ENCODE measurements around the gene ZNF664. TPM values are rescaled to one million over a fixed set of nuclear protein-coding genes. Genes with fewer than 3 reads are reported as not detected.

ZNF664 gene
- total and polyA plus RNA-seq, 2 of the 4 experiments (the other 2 are of a cell fraction): 29.9 to 32.6 TPM

DNA sequence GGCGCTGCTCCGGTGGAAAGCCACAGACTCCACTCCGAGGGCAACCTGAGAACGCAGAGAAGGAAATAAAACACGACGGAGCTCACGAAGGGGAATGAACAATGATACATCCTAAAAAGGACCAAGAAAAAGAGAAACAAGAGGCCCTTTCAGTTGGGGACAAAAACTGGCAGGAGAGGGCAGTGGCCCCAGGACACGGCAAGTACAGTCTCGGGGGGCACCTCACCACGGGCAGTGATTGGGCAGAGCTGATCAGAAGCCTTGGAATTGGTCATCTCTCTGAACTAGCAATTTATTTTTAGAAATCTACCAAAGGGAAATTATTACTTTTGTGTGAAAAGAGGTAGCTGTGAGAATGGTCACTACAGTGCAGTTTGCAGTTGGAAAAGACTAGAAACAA is 28.3 kb upstream of the ZNF664 start:
- no peak overlapping the region for H2AFZ ChIP-seq (replicated peaks; ENCODE audit: low read length, poor library complexity)

More for the DNA sequence above, 28.3 kb upstream of the ZNF664 start:
- peaks cover 6% of the 10 kb centered on the region for H3K9me3 ChIP-seq (ENCODE audit: control insufficient read depth, insufficient read depth, low read length)
- no peak overlapping the region for H3K27ac ChIP-seq (ENCODE audit: insufficient read depth, low read length)
- H3K36me3 ChIP-seq (ENCODE audit: control insufficient read depth, insufficient read depth, low read length): peaks cover 42% of the 10 kb centered on the region
- H2AK5ac ChIP-seq (ENCODE audit: low read depth, low read length): no peak overlapping the region
- no peak overlapping the region for H4K91ac ChIP-seq (ENCODE audit: insufficient read depth, low read depth, low read length)
- H4K20me1 ChIP-seq (ENCODE audit: insufficient read depth, low read length): peaks cover 7% of the 10 kb centered on the region
- CTCF ChIA-PET: no interaction called here
- H2AK9ac ChIP-seq (replicated peaks; ENCODE audit: low read depth, low read length, poor library complexity): no peak overlapping the region
- peaks cover 13 to 52% of the 10 kb centered on the region in 2 experiments; a peak in 3 of 4 replicates for H3K79me1 ChIP-seq (ENCODE audit: low read depth in 1 of 2, low read length in 2 of 2)
- in situ Hi-C loops (cut with MboI; ENCODE audit: low sequenced_read_pairs) (no loop called here), dilution Hi-C loops (cut with HindIII; ENCODE audit: low sequenced_read_pairs, unreplicated experiment) (no loop called here), intact Hi-C loops (cut with micrococcal nuclease) (no loop called here)
- DNase-seq (no peak), ATAC-seq (ENCODE audit: low read depth) (no peak)
- H3K18ac ChIP-seq (ENCODE audit: low read depth, low read length): no peak overlapping the region
- no peak overlapping the region for H2BK5ac ChIP-seq (ENCODE audit: low read depth, low read length, poor library complexity, severe bottlenecking)
- peaks cover 22% of the 10 kb centered on the region; the same call in 1 of the 2 replicates for H3K9me1 ChIP-seq (ENCODE audit: insufficient read depth, low read length)
- POLR2A ChIA-PET (ENCODE audit: unreplicated experiment): no interaction called here
- no peak overlapping the region for H3K23ac ChIP-seq (ENCODE audit: low read depth, low read length)
- no TSS peak for BruUV-seq (replicated peaks)
- no peak overlapping the region for H2BK120ac ChIP-seq (ENCODE audit: low read depth, low read length)
- H3K4ac ChIP-seq (ENCODE audit: low read depth, low read length): peak overlapping the region; percentile 35; the same call in 1 of the 2 replicates
- TF ChIP-seq BHLHE40 (IDR thresholded peaks at IDR 0.05; ENCODE audit: low read depth, low read length) (no peak), RFX5 (IDR thresholded peaks at IDR 0.05; ENCODE audit: low read depth, low read length) (no peak), MAZ (IDR thresholded peaks at IDR 0.05; ENCODE audit: borderline replicate concordance, low read depth, low read length) (no peak), CHD1 (IDR thresholded peaks at IDR 0.05; ENCODE audit: low read depth, low read length) (no peak), NFE2L2 (IDR thresholded peaks at IDR 0.05; ENCODE audit: low read depth, low read length) (no peak), MXI1 (IDR thresholded peaks at IDR 0.05; ENCODE audit: borderline replicate concordance, low read depth, low read length) (no peak), RAD21 (IDR thresholded peaks at IDR 0.05; ENCODE audit: low read length) (no peak), POLR2A (IDR thresholded peaks at IDR 0.05; ENCODE audit: low read depth, low read length) (no peak), CEBPB (IDR thresholded peaks at IDR 0.05; ENCODE audit: low read depth, low read length) (no peak), FOS (IDR thresholded peaks at IDR 0.05; ENCODE audit: low read depth, low read length) (no peak), SMC3 (IDR thresholded peaks at IDR 0.05; ENCODE audit: low read depth, low read length) (no peak), MAFK (IDR thresholded peaks at IDR 0.05; ENCODE audit: low read depth, low read length) (no peak), RCOR1 (IDR thresholded peaks at IDR 0.05; ENCODE audit: insufficient replicate concordance, low read length) (no peak)
- TF ChIP-seq, protein P1, sequence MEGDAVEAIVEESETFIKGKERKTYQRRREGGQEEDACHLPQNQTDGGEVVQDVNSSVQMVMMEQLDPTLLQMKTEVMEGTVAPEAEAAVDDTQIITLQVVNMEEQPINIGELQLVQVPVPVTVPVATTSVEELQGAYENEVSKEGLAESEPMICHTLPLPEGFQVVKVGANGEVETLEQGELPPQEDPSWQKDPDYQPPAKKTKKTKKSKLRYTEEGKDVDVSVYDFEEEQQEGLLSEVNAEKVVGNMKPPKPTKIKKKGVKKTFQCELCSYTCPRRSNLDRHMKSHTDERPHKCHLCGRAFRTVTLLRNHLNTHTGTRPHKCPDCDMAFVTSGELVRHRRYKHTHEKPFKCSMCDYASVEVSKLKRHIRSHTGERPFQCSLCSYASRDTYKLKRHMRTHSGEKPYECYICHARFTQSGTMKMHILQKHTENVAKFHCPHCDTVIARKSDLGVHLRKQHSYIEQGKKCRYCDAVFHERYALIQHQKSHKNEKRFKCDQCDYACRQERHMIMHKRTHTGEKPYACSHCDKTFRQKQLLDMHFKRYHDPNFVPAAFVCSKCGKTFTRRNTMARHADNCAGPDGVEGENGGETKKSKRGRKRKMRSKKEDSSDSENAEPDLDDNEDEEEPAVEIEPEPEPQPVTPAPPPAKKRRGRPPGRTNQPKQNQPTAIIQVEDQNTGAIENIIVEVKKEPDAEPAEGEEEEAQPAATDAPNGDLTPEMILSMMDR (conservative IDR thresholded peaks at IDR 0.05; ENCODE audit: low read depth, low read length): no peak
- TF ChIP-seq, protein P2, sequence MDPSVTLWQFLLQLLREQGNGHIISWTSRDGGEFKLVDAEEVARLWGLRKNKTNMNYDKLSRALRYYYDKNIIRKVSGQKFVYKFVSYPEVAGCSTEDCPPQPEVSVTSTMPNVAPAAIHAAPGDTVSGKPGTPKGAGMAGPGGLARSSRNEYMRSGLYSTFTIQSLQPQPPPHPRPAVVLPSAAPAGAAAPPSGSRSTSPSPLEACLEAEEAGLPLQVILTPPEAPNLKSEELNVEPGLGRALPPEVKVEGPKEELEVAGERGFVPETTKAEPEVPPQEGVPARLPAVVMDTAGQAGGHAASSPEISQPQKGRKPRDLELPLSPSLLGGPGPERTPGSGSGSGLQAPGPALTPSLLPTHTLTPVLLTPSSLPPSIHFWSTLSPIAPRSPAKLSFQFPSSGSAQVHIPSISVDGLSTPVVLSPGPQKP (IDR thresholded peaks at IDR 0.05; ENCODE audit: borderline replicate concordance, low read depth, low read length): no peak
- TF ChIP-seq, protein P3, sequence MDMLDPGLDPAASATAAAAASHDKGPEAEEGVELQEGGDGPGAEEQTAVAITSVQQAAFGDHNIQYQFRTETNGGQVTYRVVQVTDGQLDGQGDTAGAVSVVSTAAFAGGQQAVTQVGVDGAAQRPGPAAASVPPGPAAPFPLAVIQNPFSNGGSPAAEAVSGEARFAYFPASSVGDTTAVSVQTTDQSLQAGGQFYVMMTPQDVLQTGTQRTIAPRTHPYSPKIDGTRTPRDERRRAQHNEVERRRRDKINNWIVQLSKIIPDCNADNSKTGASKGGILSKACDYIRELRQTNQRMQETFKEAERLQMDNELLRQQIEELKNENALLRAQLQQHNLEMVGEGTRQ (IDR thresholded peaks at IDR 0.05; ENCODE audit: low read depth, low read length): no peak
- no peak overlapping the region for H4K5ac ChIP-seq (ENCODE audit: low read depth, low read length)
- WGBS, 2 experiments (ENCODE audit: extremely low coverage in 2 of 2, insufficient read length in 1 of 2): 80% methylated on average over 1 of the region's 10 CpGs; no CpG with 5 or more reads in 1 of the 2 experiments
- H3K4me1 ChIP-seq (ENCODE audit: control insufficient read depth, insufficient read depth, low read length): peaks cover 17% of the 10 kb centered on the region
- H4K8ac ChIP-seq (ENCODE audit: low read depth in 2 of 2, low read length in 2 of 2): no peak overlapping the region
- H3K27me3 ChIP-seq (ENCODE audit: control insufficient read depth, insufficient read depth, low read length): no peaks in the 10 kb centered on the region
- no peak overlapping the region for H2BK20ac ChIP-seq (ENCODE audit: low read depth, low read length)
- 0 out of 2 replicates have a peak overlapping the region, but pooled peaks have one; percentile 32 for H3K14ac ChIP-seq (replicated peaks; ENCODE audit: low read depth, low read length)
- H3K56ac ChIP-seq (ENCODE audit: extremely low read depth, insufficient read depth, low read length): no peak overlapping the region
- H2BK15ac ChIP-seq (ENCODE audit: low read depth, low read length): no peak overlapping the region
- H3K9ac ChIP-seq (ENCODE audit: low read depth, low read length): no peak overlapping the region
- H3K4me2 ChIP-seq (ENCODE audit: low read depth, low read length): no peak overlapping the region
- no peak overlapping the region for H3K4me3 ChIP-seq (ENCODE audit: insufficient read depth, low read depth, low read length)

Data from IMR-90 (cell line).